GM23248 (cell line): ENCODE results near the gene TMEM178B. TPM values are rescaled to one million over a fixed set of nuclear protein-coding genes. Genes with fewer than 3 reads are reported as not detected.
"Not testable (repeated sequence)": the region's sequence is repeated elsewhere in the genome, so short reads cannot be mapped to it uniquely, and the experiment has no call there.

ENCODE experiments used
- DNase-seq: peaks from one replicate; pipeline ENCODE4 v3.0.0-alpha.2; 2015
- H2AFZ ChIP-seq: fragments of 200-600 bp; sonication (generic); 2 replicates; pipeline ENCODE4 v1.6.1; 2016; ENCODE audit warnings: antibody characterized with exemption
- H3F3A ChIP-seq: fragments of 200-600 bp; sonication (generic); 2 replicates; pipeline ENCODE4 v1.6.1; 2016; ENCODE audit warnings: mild to moderate bottlenecking, antibody characterized with exemption, mixed run types; ENCODE audit not compliant: insufficient read depth
- H3K27ac ChIP-seq: fragments of 200-600 bp; sonication (generic); 2 replicates; pipeline ENCODE4 v1.5.1; 2016; ENCODE audit warnings: mild to moderate bottlenecking
- H3K27me3 ChIP-seq: fragments of 200-600 bp; sonication (generic); replicated peaks from 2 replicates; pipeline ENCODE4 v1.6.1; 2016; ENCODE audit warnings: mild to moderate bottlenecking; ENCODE audit not compliant: insufficient read depth
- H3K36me3 ChIP-seq: fragments of 200-600 bp; sonication (generic); 2 replicates; pipeline ENCODE4 v1.6.1; 2016; ENCODE audit warnings: low read depth, mild to moderate bottlenecking
- H3K4me1 ChIP-seq: fragments of 200-600 bp; sonication (generic); 2 replicates; pipeline ENCODE4 v1.6.1; 2016; ENCODE audit warnings: mild to moderate bottlenecking; ENCODE audit not compliant: insufficient read depth
- H3K4me2 ChIP-seq: fragments of 200-600 bp; sonication (generic); one replicate; pipeline ENCODE4 v1.6.1; 2016; ENCODE audit warnings: mild to moderate bottlenecking; ENCODE audit not compliant: unreplicated experiment
- H3K4me3 ChIP-seq: fragments of 200-600 bp; sonication (generic); 2 replicates; pipeline ENCODE4 v1.5.1; 2016; ENCODE audit warnings: mild to moderate bottlenecking
- H3K79me2 ChIP-seq: fragments of 200-600 bp; sonication (generic); 2 replicates; pipeline ENCODE4 v1.6.1; 2016; ENCODE audit warnings: mild to moderate bottlenecking; ENCODE audit not compliant: insufficient read depth
- H3K9ac ChIP-seq: fragments of 200-600 bp; sonication (generic); 2 replicates; pipeline ENCODE4 v1.6.1; 2016; ENCODE audit warnings: mild to moderate bottlenecking
- H3K9me2 ChIP-seq: fragments of 200-600 bp; sonication (generic); 2 replicates; pipeline ENCODE4 v1.6.1; 2016; ENCODE audit warnings: mixed run types, mild to moderate bottlenecking, moderate library complexity; ENCODE audit not compliant: insufficient read depth
- H3K9me3 ChIP-seq: fragments of 200-600 bp; sonication (generic); one replicate; pipeline ENCODE4 v1.6.1; 2017; ENCODE audit warnings: low read depth
- H4K20me1 ChIP-seq: fragments of 200-600 bp; sonication (generic); 2 replicates; pipeline ENCODE4 v1.6.0; 2016; ENCODE audit not compliant: insufficient read depth
- EZH2 ChIP-seq: fragments of 200-600 bp; sonication (generic); IDR thresholded peaks from 2 replicates; pipeline ENCODE4 v1.6.1; 2018; ENCODE audit warnings: antibody characterized with exemption, mild to moderate bottlenecking; ENCODE audit not compliant: insufficient read depth, poor library complexity, severe bottlenecking
- EZH2phosphoT487 ChIP-seq: fragments of 200-600 bp; sonication (generic); IDR thresholded peaks from 2 replicates; pipeline ENCODE4 v1.6.1; 2018; ENCODE audit warnings: antibody characterized with exemption, moderate library complexity, mild to moderate bottlenecking, low read depth; ENCODE audit not compliant: insufficient read depth
- WGBS, 2 experiments: methylation state at CpG; one replicate each; pipeline ENCODE4 v1.1.6; 2015 to 2017; ENCODE audit warnings: low lambda C conversion rate in 2 of 2, low coverage in 1 of 2; ENCODE audit errors: missing lambda C conversion rate in 2 of 2; 5-methylcytosine and 5-hydroxymethylcytosine counted together
- in situ Hi-C: fragments of 300-500 bp; cut with MboI; formaldehyde crosslinking; loops from 2 replicates; pipeline ENCODE4 v1.15.0; 2020
- polyA plus RNA-seq: library from polyadenylated mRNA; unstranded; fragments of >200 nt; fragmentation: Nextera tagmentation; extraction: Ambion mirVana; gene quantifications from 2 replicates; pipeline ENCODE4 v1.2.1, GENCODE V29; 2016
- total RNA-seq: library from RNA; depleted of rRNA; stranded (reverse); fragments of >200 nt; shearing (Covaris generic); gene quantifications from 2 replicates; pipeline ENCODE4 v1.2.3, GENCODE V29; 2014

TMEM178B gene
- total and polyA plus RNA-seq, 2 experiments from 2014 or later, result 0.05 to 0.22 TPM

- TF ChIP-seq EZH2, result no peak
- TF ChIP-seq EZH2phosphoT487, result no peak
- H3K36me3 ChIP-seq, result no peaks in the 10 kb centered on the region
- no peaks in the 10 kb centered on the region for H3F3A ChIP-seq
- no peaks in the 10 kb centered on the region for H3K9me3 ChIP-seq
- H3K27me3 ChIP-seq, result no peaks in the 10 kb centered on the region
- H3K4me1 ChIP-seq, result no peaks in the 10 kb centered on the region
- DNase-seq, result no peak
- no peaks in the 10 kb centered on the region for H3K9me2 ChIP-seq
- no peaks in the 10 kb centered on the region for H3K79me2 ChIP-seq
- H3K9ac ChIP-seq, result no peak overlapping the region
- no peak overlapping the region for H3K4me2 ChIP-seq
- H3K27ac ChIP-seq, result no peak overlapping the region
- in situ Hi-C loops, result no loop called here
- H3K4me3 ChIP-seq, result no peak overlapping the region
- H4K20me1 ChIP-seq, result no peaks in the 10 kb centered on the region
- no peak overlapping the region for H2AFZ ChIP-seq
- 60 to 76% methylated on average over 9 of the region's 9 CpGs for WGBS, 2 experiments
These were observed 300.6 kb downstream of the TMEM178B start for GRCh38 chr7:141374425-141374824.

DNA sequence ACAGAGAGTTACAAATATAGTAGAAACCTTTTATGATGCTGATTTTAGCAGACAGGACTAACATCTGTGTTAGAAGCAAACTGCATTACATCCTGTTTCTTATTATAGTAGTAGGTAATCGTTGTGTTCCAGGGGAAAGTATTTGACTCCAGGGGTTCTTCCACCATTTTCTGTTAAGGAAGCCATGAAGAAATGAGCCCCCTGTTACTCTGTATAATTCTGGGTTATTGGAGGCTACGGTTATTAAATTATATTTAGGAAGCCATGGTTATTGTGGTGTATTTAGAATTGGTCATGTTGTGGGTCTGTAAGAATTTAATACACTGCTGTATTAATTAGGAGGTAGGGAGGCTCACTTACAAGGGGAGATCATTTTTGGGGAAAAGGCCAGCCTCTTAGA is 301.6 kb downstream of the TMEM178B start:
- no peaks in the 10 kb centered on the region for H3K27me3 ChIP-seq
- 8 to 16% methylated on average over 2 of the region's 2 CpGs for WGBS, 2 experiments
- no peak overlapping the region for H3K27ac ChIP-seq
- H2AFZ ChIP-seq, result no peak overlapping the region
- H3K4me1 ChIP-seq, result no peaks in the 10 kb centered on the region
- TF ChIP-seq EZH2phosphoT487, result no peak
- no peak for TF ChIP-seq EZH2
- H3K9me3 ChIP-seq, result no peaks in the 10 kb centered on the region
- DNase-seq, result no peak
- in situ Hi-C loops, result no loop called here
- H3K9ac ChIP-seq, result no peak overlapping the region
- H4K20me1 ChIP-seq, result no peaks in the 10 kb centered on the region
- H3K36me3 ChIP-seq, result no peaks in the 10 kb centered on the region
- no peaks in the 10 kb centered on the region for H3F3A ChIP-seq
- no peak overlapping the region for H3K4me2 ChIP-seq
- H3K9me2 ChIP-seq, result no peaks in the 10 kb centered on the region
- H3K4me3 ChIP-seq, result no peak overlapping the region
- H3K79me2 ChIP-seq, result no peaks in the 10 kb centered on the region

GRCh38 chr7:141377906-141378305 is 304.0 kb downstream of the TMEM178B start:
- no peak overlapping the region for H3K4me3 ChIP-seq
- no peaks in the 10 kb centered on the region for H3K27me3 ChIP-seq
- H3K4me2 ChIP-seq, result no peak overlapping the region
- whole genome bisulfite sequencing, 2 experiments, result 11% methylated on average over 4 of the region's 4 CpGs
- H3K4me1 ChIP-seq, result no peaks in the 10 kb centered on the region
- no peak overlapping the region for H3K27ac ChIP-seq
- no peaks in the 10 kb centered on the region for H3K36me3 ChIP-seq
- no peaks in the 10 kb centered on the region for H3K9me2 ChIP-seq
- in situ Hi-C loops, result no loop called here
- no peaks in the 10 kb centered on the region for H3F3A ChIP-seq
- no peaks in the 10 kb centered on the region for H4K20me1 ChIP-seq
- H3K9ac ChIP-seq, result no peak overlapping the region
- no peaks in the 10 kb centered on the region for H3K79me2 ChIP-seq
- DNase-seq, result no peak
- H2AFZ ChIP-seq, result no peak overlapping the region
- no peaks in the 10 kb centered on the region for H3K9me3 ChIP-seq
- TF ChIP-seq EZH2 (no peak), EZH2phosphoT487 (no peak)

- Histone ChIP-seq H3K36me3 (no peaks in the 10 kb centered on the region), H3K4me3 (no peak overlapping the region), H3K27me3 (no peaks in the 10 kb centered on the region), H3K27ac (no peak overlapping the region), H3K9me3 (no peaks in the 10 kb centered on the region), H3K9ac (no peak overlapping the region), H3K9me2 (no peaks in the 10 kb centered on the region), H4K20me1 (no peaks in the 10 kb centered on the region), H3F3A (no peaks in the 10 kb centered on the region), H2AFZ (no peak overlapping the region), H3K4me2 (no peak overlapping the region), H3K79me2 (no peaks in the 10 kb centered on the region), H3K4me1 (no peaks in the 10 kb centered on the region)
- no peak for DNase-seq
- WGBS, 2 experiments, result 31 to 38% methylated on average over 2 of the region's 2 CpGs
- TF ChIP-seq EZH2 (no peak), EZH2phosphoT487 (no peak)
- in situ Hi-C loops, result no loop called here
These were observed 304.5 kb downstream of the TMEM178B start for GRCh38 chr7:141378405-141378804.

GRCh38 chr7:141381794-141382427 is 308.0 kb downstream of the TMEM178B start:
- in situ Hi-C loops, result no loop called here
- no peak overlapping the region for H3K4me3 ChIP-seq

DNA sequence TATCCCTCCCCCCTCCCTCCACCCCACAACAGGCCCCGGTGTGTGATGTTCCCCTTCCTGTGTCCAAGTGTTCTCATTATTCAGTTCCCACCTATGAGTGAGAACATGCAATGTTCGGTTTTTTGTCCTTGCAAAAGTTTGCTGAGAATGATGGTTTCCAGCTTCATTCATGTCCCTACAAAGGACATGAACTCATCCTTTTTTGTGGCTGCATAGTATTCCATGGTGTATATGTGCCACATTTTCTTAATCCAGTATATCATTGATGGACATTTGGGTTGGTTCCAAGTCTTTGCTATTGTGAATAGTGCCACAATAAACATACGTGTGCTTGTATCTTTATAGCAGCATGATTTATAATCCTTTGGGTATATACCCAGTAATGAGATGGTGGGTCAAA is 309.5 kb downstream of the TMEM178B start:
- H3K27ac ChIP-seq, H3K27me3 ChIP-seq, H3K9me3 ChIP-seq, H4K20me1 ChIP-seq, H3K36me3 ChIP-seq, in situ Hi-C loops, H2AFZ ChIP-seq, DNase-seq, H3F3A ChIP-seq, H3K4me2 ChIP-seq, H3K4me3 ChIP-seq, H3K79me2 ChIP-seq, H3K9me2 ChIP-seq, H3K9ac ChIP-seq, H3K4me1 ChIP-seq: not testable (repeated sequence)
- WGBS, 2 experiments, result 25 to 35% methylated on average over 3 of the region's 3 CpGs

More at GRCh38 chr7:141381794-141382427, 308.0 kb downstream of the TMEM178B start:
- Histone ChIP-seq H4K20me1 (no peaks in the 10 kb centered on the region), H3K27ac (no peak overlapping the region), H2AFZ (no peak overlapping the region), H3K4me2 (no peak overlapping the region), H3K36me3 (no peaks in the 10 kb centered on the region), H3K9me2 (no peaks in the 10 kb centered on the region), H3K9me3 (no peaks in the 10 kb centered on the region), H3K27me3 (no peaks in the 10 kb centered on the region), H3K4me1 (no peaks in the 10 kb centered on the region), H3K79me2 (no peaks in the 10 kb centered on the region), H3F3A (no peaks in the 10 kb centered on the region), H3K9ac (no peak overlapping the region)
- no peak for TF ChIP-seq EZH2
- TF ChIP-seq EZH2phosphoT487, result no peak
- 7 to 12% methylated on average over 3 of the region's 3 CpGs for WGBS, 2 experiments
- DNase-seq, result no peak
